Prostate gland (tissue), 2 donors: ENCODE results near the gene SUSD1. TPM values are rescaled to one million over a fixed set of nuclear protein-coding genes. Genes with fewer than 3 reads are reported as not detected.

Source experiments
- DNase-seq: peaks from one replicate; pipeline ENCODE4 v3.0.0-alpha.2; 2019; ENCODE audit warnings: low spot score
- H3K27ac ChIP-seq, 2 donors: fragments of 200-600 bp; sonication (generic); 2 replicates each; pipeline ENCODE4 v1.5.1; 2017 to 2019
- H3K27me3 ChIP-seq: fragments of 200-600 bp; sonication (generic); replicated peaks from 2 replicates; pipeline ENCODE4 v1.5.1; 2019; ENCODE audit not compliant: insufficient read depth
- H3K36me3 ChIP-seq, 2 donors: fragments of 200-600 bp; sonication (generic); 1 replicate in 1 of 2; 2 replicates in 1 of 2; pipeline versions ENCODE4 v1.5.1 to v1.8.1; 2017 to 2019
- H3K4me1 ChIP-seq: fragments of 200-600 bp; sonication (generic); replicated peaks from 2 replicates; pipeline ENCODE4 v1.5.1; 2019
- H3K4me3 ChIP-seq, 2 donors: fragments of 200-600 bp; sonication (generic); 2 replicates each; pipeline ENCODE4 v1.5.1; 2017 to 2019
- H3K9me3 ChIP-seq: fragments of 200-600 bp; sonication (generic); 2 replicates; pipeline ENCODE4 v1.5.1; 2017
- CTCF ChIP-seq, 4 experiments: fragments of 200-600 bp in 2 of 4; fragments of 450-650 bp in 2 of 4; sonication (generic) in 2 of 4; IDR thresholded peaks; 1 replicate in 3 of 4; 2 replicates in 1 of 4; pipeline ENCODE4 v1.5.1; 2016 to 2019; ENCODE audit warnings: antibody characterized with exemption in 4 of 4, mild to moderate bottlenecking in 2 of 4, moderate library complexity in 2 of 4
- POLR2A ChIP-seq: fragments of 450-650 bp; IDR thresholded peaks from one replicate; pipeline ENCODE4 v1.6.1; 2016; ENCODE audit warnings: antibody characterized with exemption, mild to moderate bottlenecking
- POLR2AphosphoS5 ChIP-seq: sonication (generic); formaldehyde crosslinking; IDR thresholded peaks from one replicate; pipeline ENCODE4 v1.6.1; 2017; ENCODE audit warnings: antibody characterized with exemption
- WGBS: methylation state at CpG from one replicate; pipeline ENCODE4 v1.1.5; 2018; 5-methylcytosine and 5-hydroxymethylcytosine counted together
- intact Hi-C: fragments of 100-400 bp; cut with DNase I; formaldehyde crosslinking; loops from one replicate; pipeline ENCODE4 v1.14.2; 2022
- total RNA-seq, 2 donors: library from RNA; depleted of rRNA; stranded (reverse); fragments of >200 nt; gene quantifications; one replicate each; pipeline ENCODE4 v1.1.0, GENCODE V29; 2016

Gene SUSD1
- total RNA-seq, 2 donors from 2014 or later: 10.6 to 34.8 TPM

GRCh38 chr9:111997831-111998230, 177.3 kb downstream of the SUSD1 start:
- Histone ChIP-seq H3K27ac (no peak overlapping the region), H3K4me1 (no peaks in the 10 kb centered on the region), H3K36me3 (no peaks in the 10 kb centered on the region), H3K9me3 (no peaks in the 10 kb centered on the region), H3K4me3 (no peak overlapping the region), H3K27me3 (no peaks in the 10 kb centered on the region)
- no peak for DNase-seq
- intact Hi-C loops: no loop called here
- 94% methylated on average over 5 of the region's 5 CpGs for WGBS
- TF ChIP-seq POLR2AphosphoS5 (no peak), CTCF (IDR thresholded peaks at IDR 0.05) (no peak), POLR2A (no peak)

GRCh38 chr9:111994831-111995458, 180.2 kb downstream of the SUSD1 start:
- Histone ChIP-seq H3K4me1 (no peaks in the 10 kb centered on the region), H3K4me3 (no peak overlapping the region), H3K36me3 (no peaks in the 10 kb centered on the region), H3K27ac (no peak overlapping the region), H3K9me3 (no peaks in the 10 kb centered on the region), H3K27me3 (no peaks in the 10 kb centered on the region)
- TF ChIP-seq POLR2A (no peak), POLR2AphosphoS5 (no peak), CTCF (IDR thresholded peaks at IDR 0.05) (no peak)
- intact Hi-C loops: loop anchor here (5.0 kb wide), 1 partner anchor 47 kb away; no protein-coding TSS in a partner anchor
- DNase-seq: no peak
- 89% methylated on average over 10 of the region's 10 CpGs for WGBS

- Histone ChIP-seq H3K27ac (no peak overlapping the region), H3K36me3 (no peaks in the 10 kb centered on the region), H3K4me1 (no peaks in the 10 kb centered on the region), H3K4me3 (no peak overlapping the region), H3K9me3 (no peaks in the 10 kb centered on the region), H3K27me3 (no peaks in the 10 kb centered on the region)
- WGBS: 24% methylated on average over 1 of the region's 1 CpG
- intact Hi-C loops: loop anchor here (5.0 kb wide), 1 partner anchor 49 kb away; no protein-coding TSS in a partner anchor
- TF ChIP-seq POLR2A: no peak
- TF ChIP-seq CTCF (IDR thresholded peaks at IDR 0.05): no peak
- TF ChIP-seq POLR2AphosphoS5: no peak
- DNase-seq: no peak
These were observed 181.8 kb downstream of the SUSD1 start for GRCh38 chr9:111993319-111993718.

DNA sequence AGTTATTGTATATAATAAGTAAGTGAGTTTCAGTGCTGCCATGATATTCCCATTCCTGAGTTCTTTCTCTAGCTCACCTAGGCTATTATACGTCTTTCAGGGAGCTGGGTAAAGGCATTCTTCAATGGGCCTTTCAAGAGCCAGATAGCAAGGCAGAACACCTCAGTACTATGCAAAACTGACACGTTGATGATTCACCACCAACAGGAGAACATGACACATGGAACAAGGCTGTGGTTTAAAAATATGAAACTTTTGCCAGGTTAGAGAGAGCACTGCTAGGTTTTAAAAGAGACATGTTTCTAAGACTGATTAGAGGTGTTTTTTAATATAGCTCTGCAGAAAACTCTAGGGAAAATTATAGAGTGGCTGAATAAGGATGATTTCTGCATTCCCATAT, 182.6 kb downstream of the SUSD1 start:
- no peaks in the 10 kb centered on the region for H3K4me1 ChIP-seq
- no peaks in the 10 kb centered on the region for H3K9me3 ChIP-seq
- intact Hi-C loops: loop anchor here (5.0 kb wide), 1 partner anchor 50 kb away; no protein-coding TSS in a partner anchor
- TF ChIP-seq POLR2AphosphoS5: no peak
- TF ChIP-seq CTCF (IDR thresholded peaks at IDR 0.05): no peak
- TF ChIP-seq POLR2A: no peak
- WGBS: 63% methylated on average over 2 of the region's 2 CpGs
- no peak overlapping the region for H3K27ac ChIP-seq
- H3K27me3 ChIP-seq: no peaks in the 10 kb centered on the region
- no peak overlapping the region for H3K4me3 ChIP-seq
- H3K36me3 ChIP-seq: no peaks in the 10 kb centered on the region
- no peak for DNase-seq

- no peak overlapping the region for H3K4me3 ChIP-seq
- no peaks in the 10 kb centered on the region for H3K4me1 ChIP-seq
- H3K27me3 ChIP-seq: no peaks in the 10 kb centered on the region
- no peaks in the 10 kb centered on the region for H3K9me3 ChIP-seq
- DNase-seq: no peak
- TF ChIP-seq POLR2A (no peak), CTCF (IDR thresholded peaks at IDR 0.05) (no peak), POLR2AphosphoS5 (no peak)
- H3K27ac ChIP-seq: no peak overlapping the region
- H3K36me3 ChIP-seq: no peaks in the 10 kb centered on the region
- intact Hi-C loops: loop anchor here (5.0 kb wide), 1 partner anchor 51 kb away; no protein-coding TSS in a partner anchor
These were observed 183.9 kb downstream of the SUSD1 start for GRCh38 chr9:111991179-111991578.
